MM.1S (cell line): ENCODE results near the gene HOXD8.

Experiments used
- EZH2 ChIP-seq: fragments of 300-600 bp; sonication (generic); optimal IDR thresholded peaks from 2 replicates; pipeline ENCODE3; 2017; ENCODE audit warnings: low read depth, mild to moderate bottlenecking, antibody characterized with exemption, low read length, mixed read lengths
- TF ChIP-seq, protein P1 (sequence below): fragments of 300-600 bp; sonication (generic); IDR thresholded peaks from 2 replicates; pipeline ENCODE4 v1.5.1; 2016; ENCODE audit warnings: antibody characterized with exemption, low read length, mixed read lengths

DNA sequence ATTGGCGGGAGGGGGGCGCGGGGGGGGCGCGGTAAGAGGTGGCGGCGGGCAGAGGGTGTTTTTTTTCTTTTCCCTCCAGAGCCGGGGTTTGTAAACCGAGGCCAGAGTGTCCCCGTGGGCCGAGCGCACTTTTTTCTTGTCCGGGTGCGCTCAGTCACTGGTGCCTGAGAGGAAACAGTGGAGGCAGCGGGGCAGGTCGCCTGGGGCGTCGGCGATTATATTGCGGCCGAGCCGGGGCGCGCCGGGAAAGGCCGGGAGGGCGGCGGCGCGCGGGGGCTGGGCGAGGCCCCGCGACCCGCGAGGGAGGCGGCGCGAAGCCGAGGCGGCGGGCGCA is 275 bp downstream of the HOXD8 start:
- TF ChIP-seq, protein P1, sequence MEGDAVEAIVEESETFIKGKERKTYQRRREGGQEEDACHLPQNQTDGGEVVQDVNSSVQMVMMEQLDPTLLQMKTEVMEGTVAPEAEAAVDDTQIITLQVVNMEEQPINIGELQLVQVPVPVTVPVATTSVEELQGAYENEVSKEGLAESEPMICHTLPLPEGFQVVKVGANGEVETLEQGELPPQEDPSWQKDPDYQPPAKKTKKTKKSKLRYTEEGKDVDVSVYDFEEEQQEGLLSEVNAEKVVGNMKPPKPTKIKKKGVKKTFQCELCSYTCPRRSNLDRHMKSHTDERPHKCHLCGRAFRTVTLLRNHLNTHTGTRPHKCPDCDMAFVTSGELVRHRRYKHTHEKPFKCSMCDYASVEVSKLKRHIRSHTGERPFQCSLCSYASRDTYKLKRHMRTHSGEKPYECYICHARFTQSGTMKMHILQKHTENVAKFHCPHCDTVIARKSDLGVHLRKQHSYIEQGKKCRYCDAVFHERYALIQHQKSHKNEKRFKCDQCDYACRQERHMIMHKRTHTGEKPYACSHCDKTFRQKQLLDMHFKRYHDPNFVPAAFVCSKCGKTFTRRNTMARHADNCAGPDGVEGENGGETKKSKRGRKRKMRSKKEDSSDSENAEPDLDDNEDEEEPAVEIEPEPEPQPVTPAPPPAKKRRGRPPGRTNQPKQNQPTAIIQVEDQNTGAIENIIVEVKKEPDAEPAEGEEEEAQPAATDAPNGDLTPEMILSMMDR = no peak
- TF ChIP-seq EZH2 = no peak
